ENCODE data around the gene MPHOSPH6.

GRCh38 chr16:82156761-82157533 is 13.1 kb downstream of the MPHOSPH6 start:
- TF ChIP-seq CTCF (conservative IDR thresholded peaks at IDR 0.05; ENCODE audit: low read depth, low read length): no peak
- no peak for TF ChIP-seq EZH2phosphoT487 (IDR thresholded peaks at IDR 0.05; ENCODE audit: borderline replicate concordance, low read length)
- TF ChIP-seq EZH2 (IDR thresholded peaks at IDR 0.05; ENCODE audit: low read length, unreplicated experiment): no peak

Data from PC-3 (cell line).